A204.1 (cell line): ENCODE results near the gene DUS2.
"Not testable (repeated sequence)": the region's sequence is repeated elsewhere in the genome, so short reads cannot be mapped to it uniquely, and the experiment has no call there.

ENCODE experiments used
- FAIRE-seq: peaks from 2 replicates; lab custom pipeline; 2012; peaks lifted over from hg19 to GRCh38; lab: Jason Lieb, UNC

DUS2 gene

GRCh38 chr16:68078701-68079375 lies 55.8 kb downstream of the DUS2 start:
- no peak for FAIRE-seq

- FAIRE-seq, result no peak
Measured at GRCh38 chr16:68079376-68079625, 56.2 kb downstream of the DUS2 start.

DNA sequence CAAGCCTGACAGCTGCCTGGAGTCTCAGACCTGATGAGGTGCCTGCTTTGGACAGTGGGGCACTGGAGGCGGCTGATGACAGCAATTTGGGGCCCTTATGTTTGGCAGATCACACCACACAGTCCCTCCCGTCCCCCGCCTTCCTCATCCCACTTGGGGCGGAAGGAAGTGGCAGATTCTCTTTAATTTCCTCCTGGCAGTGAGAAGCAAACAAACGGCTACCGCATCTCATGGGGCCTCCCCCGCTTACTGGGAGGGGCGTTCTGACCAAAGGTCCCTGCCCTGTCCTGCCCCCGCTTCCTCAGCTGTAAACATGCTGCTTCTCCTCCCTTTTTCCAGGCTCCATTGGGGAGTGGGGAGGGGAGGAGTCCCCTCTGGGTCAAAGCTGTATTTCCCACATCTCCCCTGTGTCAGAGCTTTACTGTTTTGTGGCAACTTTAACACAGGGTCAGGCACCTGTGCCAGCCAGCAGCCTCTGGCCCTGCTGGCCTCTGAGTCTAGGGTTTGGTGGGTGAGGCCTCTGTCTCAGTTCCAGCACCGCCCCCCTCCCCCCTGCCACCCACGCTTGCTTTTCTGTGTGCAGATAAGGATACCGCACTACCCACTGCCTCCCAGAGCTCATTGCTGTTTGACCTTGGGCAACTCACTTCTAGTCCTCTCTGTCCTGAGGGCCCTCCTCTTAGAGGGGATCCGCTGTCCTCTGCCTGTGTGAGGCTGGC lies 56.7 kb downstream of the DUS2 start:
- no peak for FAIRE-seq

- FAIRE-seq, result no peak
Measured at GRCh38 chr16:68081861-68082628, 59.0 kb downstream of the DUS2 start.

DNA sequence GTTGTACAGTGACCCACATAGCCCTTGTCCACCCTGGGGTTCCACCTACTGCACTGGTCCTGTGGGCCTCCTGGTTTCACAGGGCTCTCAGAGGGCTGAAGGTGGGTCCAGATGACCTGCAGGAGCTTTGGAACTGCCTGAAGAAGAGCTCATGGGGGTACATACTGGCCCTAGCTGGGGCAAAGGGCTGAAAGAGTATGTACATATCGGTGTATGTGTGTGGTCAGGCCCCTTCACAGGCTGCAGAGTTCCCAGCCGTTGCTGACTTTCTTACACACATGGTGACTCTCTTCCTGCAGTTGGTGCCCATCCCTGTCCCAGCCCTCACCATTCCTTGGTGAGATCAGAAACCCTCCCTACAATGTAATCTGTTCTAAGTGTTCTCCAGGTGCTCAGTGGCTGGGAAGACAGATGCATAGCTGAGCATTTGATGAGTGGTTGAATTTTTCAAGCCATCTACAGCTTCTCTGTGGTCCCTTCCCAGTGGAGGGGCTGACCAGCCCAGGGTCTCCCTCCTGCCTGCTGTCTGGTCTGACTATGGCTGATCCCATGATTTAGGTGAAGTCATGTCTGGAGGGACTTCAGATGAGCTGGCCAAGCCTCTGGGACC lies 59.6 kb downstream of the DUS2 start:
- FAIRE-seq, result no peak

- no peak for FAIRE-seq
Measured at GRCh38 chr16:68083239-68083781, 60.2 kb downstream of the DUS2 start.

- FAIRE-seq, result no peak
Measured at GRCh38 chr16:68083861-68084503, 60.9 kb downstream of the DUS2 start.

DNA sequence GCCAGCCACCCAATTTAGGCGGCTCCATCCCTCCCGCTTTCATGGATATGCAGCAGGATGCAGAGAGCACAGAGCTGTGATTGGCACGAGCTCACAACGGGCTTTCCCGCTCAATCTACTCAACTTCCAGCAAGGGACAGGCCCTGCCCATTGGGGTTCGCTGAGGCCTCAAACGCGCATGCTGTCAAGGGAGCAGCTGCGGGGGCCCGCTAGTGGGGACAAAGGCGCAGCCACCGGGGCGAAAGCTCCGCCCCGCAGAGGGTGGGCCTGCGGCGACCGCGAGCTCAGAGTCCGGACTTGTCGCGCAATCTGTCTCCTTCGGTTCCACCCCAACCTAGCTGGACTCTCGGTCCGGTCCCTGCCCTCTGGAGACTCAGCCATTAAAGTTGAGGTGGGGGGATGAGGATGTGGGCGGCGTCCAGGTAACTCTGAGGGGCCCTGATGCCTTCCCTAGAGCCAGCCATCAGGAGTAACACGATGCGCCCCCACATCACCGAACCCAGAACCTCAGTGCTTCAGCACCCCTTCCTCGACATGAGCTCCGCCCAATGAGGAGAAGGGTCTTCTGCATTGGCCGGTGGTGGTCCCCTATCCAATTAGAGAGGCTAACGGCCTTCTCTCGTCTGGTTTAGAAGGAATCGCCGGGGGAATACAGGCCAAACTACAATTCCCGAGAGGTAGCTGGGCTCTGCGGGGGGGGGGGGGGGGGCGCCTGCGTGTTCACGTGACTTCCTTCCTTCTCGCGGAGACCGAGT lies 61.6 kb downstream of the DUS2 start:
- FAIRE-seq, result no peak

DNA sequence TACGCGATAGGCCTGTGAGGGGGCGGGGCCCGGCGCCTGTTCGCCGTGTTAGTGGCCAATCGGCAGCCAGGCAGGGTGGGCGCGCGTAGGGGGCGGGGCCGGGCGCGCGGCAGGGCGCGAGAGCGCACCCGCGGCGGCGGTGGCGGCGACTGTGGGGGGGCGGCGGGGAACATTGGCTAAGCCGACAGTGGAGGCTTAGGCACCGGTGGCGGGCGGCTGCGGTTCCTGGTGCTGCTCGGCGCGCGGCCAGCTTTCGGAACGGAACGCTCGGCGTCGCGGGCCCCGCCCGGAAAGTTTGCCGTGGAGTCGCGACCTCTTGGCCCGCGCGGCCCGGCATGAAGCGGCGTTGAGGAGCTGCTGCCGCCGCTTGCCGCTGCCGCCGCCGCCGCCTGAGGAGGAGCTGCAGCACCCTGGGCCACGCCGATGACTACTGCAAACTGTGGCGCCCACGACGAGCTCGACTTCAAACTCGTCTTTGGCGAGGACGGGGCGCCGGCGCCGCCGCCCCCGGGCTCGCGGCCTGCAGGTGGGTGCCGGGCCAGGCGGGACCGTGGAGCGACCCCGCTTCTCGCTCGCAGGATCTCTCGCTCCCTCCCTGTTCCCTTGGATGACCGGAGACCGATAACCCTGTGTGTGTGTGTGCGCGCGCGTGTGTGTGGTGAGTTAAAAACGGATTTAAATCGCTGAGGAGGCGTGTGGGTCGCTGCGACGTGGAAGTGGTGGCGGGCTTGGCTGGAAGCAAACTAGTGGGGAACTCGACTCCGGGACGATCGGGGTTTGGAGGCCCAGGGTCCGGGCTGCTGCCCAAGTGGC lies 62.4 kb downstream of the DUS2 start, which contains the start of gene NFATC3:
Gene NFATC3 (plus strand): TSS at position 112 of the 813 bp plus-strand sequence. CDS start 312 bp downstream, at position 424.
- no peak for FAIRE-seq

DNA sequence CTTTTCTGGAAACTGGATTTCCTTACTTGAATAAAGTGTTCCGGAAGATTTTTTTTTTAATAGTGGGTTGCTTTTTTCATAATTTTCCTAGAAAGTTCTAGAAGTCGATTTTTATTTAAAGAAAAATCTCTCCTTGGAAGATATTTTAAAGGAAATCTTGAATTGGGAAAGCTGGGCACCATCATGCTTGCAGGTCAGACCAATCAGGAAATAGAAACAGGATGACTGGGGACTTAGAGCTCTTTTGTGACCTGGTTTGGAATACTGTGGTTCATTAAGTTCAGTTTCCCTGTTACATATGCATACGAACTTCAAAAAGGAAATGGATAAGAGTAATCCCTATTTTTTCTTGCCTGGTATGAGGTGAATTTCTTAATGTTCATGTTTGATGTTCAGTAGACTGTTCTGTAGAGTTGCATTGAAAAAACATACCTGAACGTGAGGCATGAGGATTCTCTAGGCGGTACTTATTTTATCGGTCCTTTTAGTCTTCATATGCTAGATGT lies 63.3 kb downstream of the DUS2 start:
- peak; percentile 41 for FAIRE-seq

DNA sequence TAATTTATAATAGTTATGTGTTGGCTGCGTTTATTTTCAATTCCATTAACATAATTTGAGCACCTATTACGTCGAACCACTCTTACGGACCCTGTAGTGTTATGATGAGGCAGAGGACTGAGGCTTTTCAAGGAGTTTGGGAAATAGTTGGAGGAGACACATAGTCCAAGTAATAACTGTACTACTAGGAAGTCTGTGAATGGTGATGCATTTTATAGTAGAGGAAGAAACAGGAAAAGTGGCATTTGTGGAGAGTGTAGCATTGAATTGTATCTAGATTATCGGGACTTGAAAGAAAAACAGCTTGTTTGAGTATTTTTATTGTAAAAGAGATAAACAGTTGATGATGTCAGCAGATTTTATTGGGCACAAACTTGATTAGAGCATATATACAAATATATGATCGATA lies 63.8 kb downstream of the DUS2 start:
- FAIRE-seq, result no peak

GRCh38 chr16:68087688-68088087 lies 64.6 kb downstream of the DUS2 start:
- no peak for FAIRE-seq

GRCh38 chr16:68088130-68088972 lies 65.3 kb downstream of the DUS2 start:
- FAIRE-seq, result peak; percentile 77

DNA sequence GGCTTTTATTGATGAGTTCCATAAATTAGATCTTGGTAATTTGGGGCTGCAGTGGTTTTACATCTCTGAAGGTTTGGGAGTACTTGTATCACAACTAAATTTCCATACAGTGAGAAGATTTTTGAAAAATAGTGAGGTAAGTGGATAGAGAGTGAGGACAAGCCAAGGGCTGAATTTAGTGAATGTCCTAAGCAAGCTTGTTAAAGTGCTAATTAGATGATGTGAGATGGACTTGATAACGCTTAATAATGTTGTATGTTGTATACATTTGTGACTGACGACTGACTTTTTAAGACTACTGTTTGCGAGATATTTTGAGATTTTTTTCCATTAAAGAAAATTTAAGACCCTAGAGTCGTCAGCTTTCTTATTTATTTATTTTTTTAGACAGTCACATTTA lies 66.0 kb downstream of the DUS2 start:
- FAIRE-seq, result no peak

- no peak for FAIRE-seq
Measured at GRCh38 chr16:68090130-68090529, 67.0 kb downstream of the DUS2 start.

DNA sequence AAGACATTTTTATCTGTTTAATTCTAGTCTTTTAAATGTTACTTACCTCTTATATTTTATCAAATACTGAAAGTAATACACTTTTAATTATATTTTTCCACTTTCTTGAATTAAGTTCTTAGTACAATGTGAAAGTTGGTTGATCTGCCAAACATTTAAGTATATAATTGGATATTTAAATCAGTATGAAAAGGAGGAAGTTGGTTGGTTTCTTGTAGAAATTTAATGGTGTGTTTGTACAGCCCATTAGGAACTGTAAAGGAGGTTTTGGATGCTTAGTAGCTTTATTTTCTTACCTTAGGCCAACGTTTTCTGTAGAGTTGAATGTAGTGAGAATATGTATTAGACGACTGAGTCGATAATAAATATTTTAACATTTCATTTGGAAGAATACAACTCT lies 67.4 kb downstream of the DUS2 start:
- FAIRE-seq, result no peak

DNA sequence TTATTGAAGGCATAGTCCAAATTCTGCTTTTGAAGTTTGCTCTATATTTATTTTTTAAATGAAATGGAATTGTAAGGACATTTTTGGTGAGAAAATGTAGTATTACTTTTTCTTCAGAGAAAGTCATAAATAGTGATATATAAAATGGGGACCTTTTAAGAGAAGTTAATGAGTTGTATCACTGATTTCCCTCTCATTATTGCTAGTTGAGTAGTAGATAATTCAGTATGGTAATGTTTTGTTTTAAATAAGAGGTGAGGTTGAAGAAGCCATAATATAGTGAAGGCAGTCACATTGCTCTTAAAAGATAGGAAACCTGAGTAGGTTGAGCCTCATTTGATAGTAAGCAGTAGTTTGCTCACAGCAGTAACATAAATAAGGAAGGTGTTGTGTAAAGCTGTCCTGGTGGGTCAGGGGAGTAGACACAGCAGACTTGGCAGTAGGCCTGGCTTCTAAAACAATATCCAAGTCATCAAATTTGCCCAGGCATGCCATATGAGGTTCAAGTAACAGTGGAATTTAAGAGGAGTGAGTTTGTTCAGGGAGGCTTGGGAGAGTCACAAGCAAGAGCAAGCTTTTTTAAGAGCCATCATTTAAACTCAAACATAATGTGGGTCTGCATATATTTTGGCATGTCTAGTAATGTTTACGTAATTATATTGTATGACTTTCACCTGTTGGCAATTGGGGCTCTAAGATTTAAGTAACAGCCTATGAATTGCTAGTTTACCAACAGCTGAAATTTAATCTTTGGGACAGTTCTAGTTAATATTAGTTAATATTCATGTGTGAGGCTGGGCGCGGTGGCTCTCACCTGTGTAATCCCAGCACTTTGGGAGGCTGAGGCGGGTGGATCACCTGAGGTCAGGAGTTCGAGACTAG lies 68.5 kb downstream of the DUS2 start:
- no peak for FAIRE-seq

DNA sequence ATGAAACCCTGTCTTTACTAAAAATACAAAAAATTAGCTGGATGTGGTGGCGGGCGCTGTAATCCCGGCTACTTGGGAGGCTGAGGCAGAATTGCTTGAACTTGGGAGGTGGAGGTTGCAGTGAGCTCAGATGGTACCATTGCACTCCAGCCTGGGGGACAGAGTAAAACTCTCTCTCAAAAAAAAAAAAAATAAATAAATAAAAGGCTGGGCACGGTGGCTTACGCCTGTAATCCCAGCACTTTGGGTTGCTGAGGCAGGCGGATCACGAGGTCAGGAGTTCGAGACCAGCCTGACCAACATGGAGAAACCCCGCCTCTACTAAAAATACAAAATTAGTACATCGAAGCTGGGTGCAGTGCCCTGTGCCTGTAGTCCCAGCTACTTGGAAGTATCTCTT lies 69.2 kb downstream of the DUS2 start:
- FAIRE-seq, result not testable (repeated sequence)
